ENCODE results near the gene ZBTB49. TPM values are rescaled to one million over a fixed set of nuclear protein-coding genes. Genes with fewer than 3 reads are reported as not detected.

Gene ZBTB49
- total RNA-seq, 2 experiments from 2014 or later = 7.9 to 8.3 TPM

GRCh38 chr4:4355302-4355701 is 65.3 kb downstream of the ZBTB49 start:
- ChIA-PET POLR2A (no interaction called here), CTCF (no interaction called here)

GRCh38 chr4:4356106-4357041 is 66.3 kb downstream of the ZBTB49 start:
- no peaks in the 10 kb centered on the region for H3K36me3 Mint-ChIP-seq (ENCODE audit: low read depth)
- no peaks in the 10 kb centered on the region for H3K4me1 Mint-ChIP-seq
- no peak overlapping the region for H3K4me3 Mint-ChIP-seq
- peaks cover 4% of the 10 kb centered on the region for H3K9me3 Mint-ChIP-seq
- no peaks in the 10 kb centered on the region for H3K27me3 Mint-ChIP-seq
- ChIA-PET CTCF (no interaction called here), POLR2A (no interaction called here)
- DNase-seq = no peak
- H3K27ac Mint-ChIP-seq = no peak overlapping the region

More at GRCh38 chr4:4355302-4355701, 65.3 kb downstream of the ZBTB49 start:
- DNase-seq = no peak
- Mint-ChIP-seq H3K27me3 (no peaks in the 10 kb centered on the region), H3K27ac (no peak overlapping the region), H3K36me3 (ENCODE audit: low read depth) (no peaks in the 10 kb centered on the region), H3K4me1 (no peaks in the 10 kb centered on the region), H3K4me3 (no peak overlapping the region), H3K9me3 (peaks cover 5% of the 10 kb centered on the region)

GRCh38 chr4:4358093-4358854 is 68.2 kb downstream of the ZBTB49 start:
- Mint-ChIP-seq H3K4me1 (no peaks in the 10 kb centered on the region), H3K36me3 (ENCODE audit: low read depth) (no peaks in the 10 kb centered on the region), H3K27me3 (no peaks in the 10 kb centered on the region), H3K4me3 (no peak overlapping the region), H3K9me3 (peaks cover 4% of the 10 kb centered on the region), H3K27ac (no peak overlapping the region)
- POLR2A ChIA-PET = no interaction called here
- no peak for DNase-seq
- CTCF ChIA-PET = no interaction called here

- H3K4me1 Mint-ChIP-seq = no peaks in the 10 kb centered on the region
Observed at GRCh38 chr4:4361883-4362282, 71.8 kb downstream of the ZBTB49 start.

GRCh38 chr4:4362991-4363697 is 73.1 kb downstream of the ZBTB49 start:
- no peak for DNase-seq
- H3K9me3 Mint-ChIP-seq = peaks cover 22% of the 10 kb centered on the region
- no peak overlapping the region for H3K27ac Mint-ChIP-seq
- ChIA-PET POLR2A (no interaction called here), CTCF (no interaction called here)
- H3K4me1 Mint-ChIP-seq = no peaks in the 10 kb centered on the region
- no peak overlapping the region for H3K4me3 Mint-ChIP-seq
- no peaks in the 10 kb centered on the region for H3K27me3 Mint-ChIP-seq
- no peaks in the 10 kb centered on the region for H3K36me3 Mint-ChIP-seq (ENCODE audit: low read depth)

More at GRCh38 chr4:4361883-4362282, 71.8 kb downstream of the ZBTB49 start:
- ChIA-PET POLR2A (no interaction called here), CTCF (no interaction called here)
- H3K4me3 Mint-ChIP-seq = no peak overlapping the region
- H3K27ac Mint-ChIP-seq = no peak overlapping the region
- no peaks in the 10 kb centered on the region for H3K36me3 Mint-ChIP-seq (ENCODE audit: low read depth)
- no peaks in the 10 kb centered on the region for H3K27me3 Mint-ChIP-seq
- peaks cover 18% of the 10 kb centered on the region for H3K9me3 Mint-ChIP-seq
- DNase-seq = no peak

- no peaks in the 10 kb centered on the region for H3K36me3 Mint-ChIP-seq (ENCODE audit: low read depth)
- ChIA-PET CTCF (no interaction called here), POLR2A (no interaction called here)
- no peaks in the 10 kb centered on the region for H3K4me1 Mint-ChIP-seq
- no peaks in the 10 kb centered on the region for H3K27me3 Mint-ChIP-seq
- no peak for DNase-seq
- H3K4me3 Mint-ChIP-seq = no peak overlapping the region
- peaks cover 22% of the 10 kb centered on the region for H3K9me3 Mint-ChIP-seq
- H3K27ac Mint-ChIP-seq = no peak overlapping the region
Observed at GRCh38 chr4:4364061-4364460, 74.0 kb downstream of the ZBTB49 start.

- peaks cover 22% of the 10 kb centered on the region for H3K9me3 Mint-ChIP-seq
- H3K27me3 Mint-ChIP-seq = no peaks in the 10 kb centered on the region
- ChIA-PET CTCF (no interaction called here), POLR2A (no interaction called here)
- no peak overlapping the region for H3K27ac Mint-ChIP-seq
- no peaks in the 10 kb centered on the region for H3K4me1 Mint-ChIP-seq
- no peaks in the 10 kb centered on the region for H3K36me3 Mint-ChIP-seq (ENCODE audit: low read depth)
- DNase-seq = no peak
- no peak overlapping the region for H3K4me3 Mint-ChIP-seq
Observed at GRCh38 chr4:4364486-4365208, 74.6 kb downstream of the ZBTB49 start.

GRCh38 chr4:4368809-4369580 is 78.9 kb downstream of the ZBTB49 start:
- ChIA-PET POLR2A (no interaction called here), CTCF (no interaction called here)
- H3K4me1 Mint-ChIP-seq = no peaks in the 10 kb centered on the region
- H3K4me3 Mint-ChIP-seq = no peak overlapping the region
- H3K27ac Mint-ChIP-seq = no peak overlapping the region
- H3K36me3 Mint-ChIP-seq (ENCODE audit: low read depth) = no peaks in the 10 kb centered on the region
- peaks cover 19% of the 10 kb centered on the region for H3K9me3 Mint-ChIP-seq
- H3K27me3 Mint-ChIP-seq = no peaks in the 10 kb centered on the region
- DNase-seq = no peak

Other genes starting within 250 kb of the ZBTB49 start
- gene OTOP1, start 63.3 kb upstream of the ZBTB49 start, total RNA-seq = not detected
- gene TMEM128, start 42.0 kb upstream of the ZBTB49 start, total RNA-seq = 10 to 100 TPM; 17.7 to 17.8 TPM
- 10 to 100 TPM; 25.9 to 28.1 TPM for gene LYAR, start 97 bp upstream of the ZBTB49 start, total RNA-seq
- gene NSG1, start 96.9 kb downstream of the ZBTB49 start, total RNA-seq = 10 to 100 TPM; 11.0 to 11.9 TPM

All from activated CD4-positive, alpha-beta T cell treated with anti-CD3 and anti-CD28 coated beads, Interleukin-2, amount 10 ng/mL, durations not matched to agents 7 days and 5 days (primary cell).